Activated T-cell treated with anti-CD3 and anti-CD28 coated beads for 24 hours (primary cell): ENCODE results near the gene CYREN.
"Not testable (repeated sequence)": the region's sequence is repeated elsewhere in the genome, so short reads cannot be mapped to it uniquely, and the experiment has no call there.

Experiments
- DNase-seq: peaks from one replicate; pipeline ENCODE4 v3.0.0-alpha.2; 2020; ENCODE audit warnings: low read depth

Gene CYREN

GRCh38 chr7:135159359-135160085 lies 11.0 kb downstream of the CYREN start:
- DNase-seq: no peak

- DNase-seq: no peak
Observed at GRCh38 chr7:135158874-135159273, 11.6 kb downstream of the CYREN start.

GRCh38 chr7:135158141-135158655 lies 12.3 kb downstream of the CYREN start:
- no peak for DNase-seq

- no peak for DNase-seq
Observed at GRCh38 chr7:135156290-135156689, 14.2 kb downstream of the CYREN start.

- no peak for DNase-seq
Observed at GRCh38 chr7:135154734-135155133, 15.8 kb downstream of the CYREN start.

- DNase-seq: no peak
Observed at GRCh38 chr7:135152442-135152841, 18.1 kb downstream of the CYREN start.

GRCh38 chr7:135151533-135151932 lies 19.0 kb downstream of the CYREN start:
- DNase-seq: no peak

- DNase-seq: no peak
Observed at GRCh38 chr7:135151132-135151531, 19.4 kb downstream of the CYREN start.

- no peak for DNase-seq
Observed at GRCh38 chr7:135150072-135150782, 20.3 kb downstream of the CYREN start.

GRCh38 chr7:135147899-135148721 lies 22.4 kb downstream of the CYREN start, which contains the start of gene TMEM140:
TMEM140 (plus strand) TSS chr7:135148072; CDS start chr7:135164442, 16,370 bp downstream.
- peak; percentile 39 for DNase-seq

- DNase-seq: no peak
Observed at GRCh38 chr7:135147341-135147898, 23.1 kb downstream of the CYREN start.

- no peak for DNase-seq
Observed at GRCh38 chr7:135143885-135144668, 26.4 kb downstream of the CYREN start.

GRCh38 chr7:135129579-135129978 lies 40.9 kb downstream of the CYREN start:
- no peak for DNase-seq

- no peak for DNase-seq
Observed at GRCh38 chr7:135128931-135129330, 41.6 kb downstream of the CYREN start.

- DNase-seq: not testable (repeated sequence)
Observed at GRCh38 chr7:135124631-135125030, 45.9 kb downstream of the CYREN start.

GRCh38 chr7:135121868-135122267 lies 48.6 kb downstream of the CYREN start:
- DNase-seq: no peak

- DNase-seq: no peak
Observed at GRCh38 chr7:135117096-135117495, 53.4 kb downstream of the CYREN start.
